HG02973 (cell line): ENCODE results near the gene HNRNPH2.

ENCODE experiments used
- ATAC-seq: cut with Tn5 transposase; IDR thresholded peaks from one replicate; pipeline ENCODE4 v1.9.1; 2021; ENCODE audit warnings: moderate library complexity; ENCODE audit not compliant: unreplicated experiment

Gene HNRNPH2

GRCh38 chrX:101394372-101394771, 13.7 kb upstream of the HNRNPH2 start:
- no peak for ATAC-seq

DNA sequence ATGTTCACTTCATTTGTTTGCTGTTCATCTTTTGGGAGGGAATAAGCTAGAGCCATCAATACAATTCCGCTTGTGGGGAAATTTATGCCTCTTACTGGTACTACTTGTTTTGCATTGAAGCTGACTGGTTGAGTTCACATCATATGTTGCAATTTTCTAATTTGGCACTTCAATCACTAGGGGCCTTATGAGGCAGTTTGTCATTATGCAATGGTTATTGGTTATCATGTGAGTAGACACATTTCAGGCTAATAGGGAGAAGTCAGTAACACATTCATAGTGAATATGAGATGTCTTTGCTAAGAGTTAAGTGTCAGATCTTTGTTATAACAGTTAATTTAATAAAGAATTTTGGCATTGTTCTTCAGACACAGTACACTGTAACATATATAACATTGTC, 12.2 kb upstream of the HNRNPH2 start:
- ATAC-seq, result no peak

DNA sequence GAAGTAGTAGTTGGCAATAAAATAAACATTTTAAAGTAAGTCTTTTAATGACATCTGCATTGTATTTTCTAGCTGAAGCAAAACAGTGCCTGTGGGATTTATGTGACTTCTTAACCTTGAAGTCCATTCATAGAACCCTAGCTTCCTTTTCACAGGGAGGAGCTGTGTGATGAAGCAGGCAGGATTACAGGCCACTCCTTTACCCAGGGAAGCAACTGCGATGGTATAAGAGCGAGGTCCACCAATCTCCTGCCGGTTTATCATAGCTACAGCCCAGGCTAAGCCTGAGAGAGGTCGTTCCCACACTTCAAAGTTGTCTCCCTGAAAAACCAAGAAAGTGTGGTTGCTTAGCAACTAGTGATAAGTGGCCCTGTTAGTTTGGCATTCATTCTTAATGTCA, 10.2 kb upstream of the HNRNPH2 start:
- ATAC-seq, result no peak

DNA sequence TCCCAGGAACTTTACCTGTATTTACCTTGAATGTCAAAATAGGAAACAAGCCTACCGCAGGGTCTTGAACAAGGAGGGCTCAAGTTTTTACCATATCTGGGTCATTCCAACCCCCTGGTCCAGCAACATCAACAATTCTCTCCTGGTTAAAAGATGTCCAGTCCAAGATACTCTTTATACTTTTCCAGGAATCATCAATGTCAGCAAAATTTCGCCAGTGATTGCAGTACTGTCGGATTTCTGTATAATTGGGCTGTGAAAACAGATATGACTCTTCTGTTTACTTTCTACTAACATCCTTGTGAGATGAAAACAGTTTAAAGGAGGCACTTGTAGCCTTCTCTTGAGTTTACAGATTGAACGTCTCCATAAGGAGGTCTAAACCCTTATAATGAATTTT, 9.3 kb upstream of the HNRNPH2 start:
- no peak for ATAC-seq

- no peak for ATAC-seq
These were observed 8.2 kb upstream of the HNRNPH2 start for GRCh38 chrX:101399825-101400224.

- ATAC-seq, result no peak
These were observed 765 bp upstream of the HNRNPH2 start for GRCh38 chrX:101407167-101407747.

GRCh38 chrX:101408532-101408841, 465 bp downstream of the HNRNPH2 start:
- ATAC-seq, result no peak

DNA sequence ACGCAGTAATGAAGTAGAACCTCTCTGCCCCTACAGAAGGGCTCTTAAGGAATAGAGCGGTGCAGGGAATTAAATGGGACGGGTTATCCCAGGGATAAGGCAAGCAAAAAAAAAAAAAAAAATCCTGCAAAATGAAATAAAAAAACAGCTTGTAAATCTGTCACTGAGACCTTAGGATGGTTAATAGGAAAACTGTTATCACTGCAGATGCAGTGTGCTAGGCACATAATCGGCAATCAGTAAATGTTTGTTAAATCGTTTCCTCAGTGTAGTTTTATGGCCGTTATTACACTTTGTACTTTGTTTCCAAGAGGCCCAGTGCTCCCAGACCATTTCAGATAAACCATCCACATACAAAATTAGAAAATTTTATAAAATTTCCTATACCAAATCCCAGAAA, 1.0 kb downstream of the HNRNPH2 start:
- ATAC-seq, result no peak

DNA sequence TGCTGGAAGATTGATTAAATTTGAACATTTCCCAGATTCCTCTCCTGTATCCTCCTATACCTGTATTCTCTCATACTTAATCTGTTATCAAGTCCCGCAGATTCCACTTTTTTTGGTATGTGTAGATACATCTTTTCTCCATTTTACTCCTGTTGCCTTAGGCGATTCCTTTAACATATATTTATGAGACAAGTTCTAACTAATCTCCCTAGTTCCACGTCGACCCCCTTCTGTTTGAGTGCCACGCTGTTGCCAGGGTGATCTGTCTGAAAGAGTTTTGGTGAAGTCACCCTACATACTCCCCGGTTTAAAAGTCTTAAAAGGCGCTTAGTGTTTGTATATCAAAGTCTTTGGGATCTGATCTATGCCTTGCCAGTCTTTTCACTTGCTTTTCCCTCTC, 2.4 kb downstream of the HNRNPH2 start:
- no peak for ATAC-seq

DNA sequence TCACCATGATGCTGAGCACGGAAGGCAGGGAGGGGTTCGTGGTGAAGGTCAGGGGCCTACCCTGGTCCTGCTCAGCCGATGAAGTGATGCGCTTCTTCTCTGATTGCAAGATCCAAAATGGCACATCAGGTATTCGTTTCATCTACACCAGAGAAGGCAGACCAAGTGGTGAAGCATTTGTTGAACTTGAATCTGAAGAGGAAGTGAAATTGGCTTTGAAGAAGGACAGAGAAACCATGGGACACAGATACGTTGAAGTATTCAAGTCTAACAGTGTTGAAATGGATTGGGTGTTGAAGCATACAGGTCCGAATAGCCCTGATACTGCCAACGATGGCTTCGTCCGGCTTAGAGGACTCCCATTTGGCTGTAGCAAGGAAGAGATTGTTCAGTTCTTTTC, 4.0 kb downstream of the HNRNPH2 start:
- no peak for ATAC-seq

GRCh38 chrX:101415180-101416145, 7.4 kb downstream of the HNRNPH2 start:
- no peak for ATAC-seq

DNA sequence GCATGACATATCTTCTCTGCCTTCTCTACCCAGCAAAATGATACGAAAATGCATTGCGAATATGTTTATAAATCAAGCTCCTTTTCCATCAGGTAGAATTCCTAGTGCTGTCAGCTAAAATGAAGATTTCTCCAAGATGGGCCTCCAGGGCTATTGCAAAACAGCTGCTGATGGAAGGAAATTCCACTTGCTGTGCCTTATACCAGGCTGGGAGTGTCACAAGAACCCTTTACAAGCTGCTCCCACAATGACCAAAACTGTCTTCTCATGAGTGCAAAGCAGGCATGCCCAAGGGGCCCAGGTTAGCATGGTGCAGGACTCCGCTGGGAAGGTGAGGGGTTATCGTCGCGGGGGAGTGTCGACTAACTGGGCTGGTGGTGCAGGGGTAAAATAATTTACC, 8.7 kb downstream of the HNRNPH2 start:
- no peak for ATAC-seq

- ATAC-seq, result no peak
These were observed 9.2 kb downstream of the HNRNPH2 start for GRCh38 chrX:101417190-101417589.

GRCh38 chrX:101417981-101418841, 10.2 kb downstream of the HNRNPH2 start:
- ATAC-seq, result peak; percentile 47

- ATAC-seq, result no peak
These were observed 11.5 kb downstream of the HNRNPH2 start for GRCh38 chrX:101419489-101419888.

- ATAC-seq, result no peak
These were observed 19.9 kb downstream of the HNRNPH2 start for GRCh38 chrX:101427954-101428353.

GRCh38 chrX:101429934-101430333, 21.9 kb downstream of the HNRNPH2 start:
- no peak for ATAC-seq

- peak; percentile 93 for ATAC-seq
These were observed 22.5 kb downstream of the HNRNPH2 start for GRCh38 chrX:101430457-101431078.

DNA sequence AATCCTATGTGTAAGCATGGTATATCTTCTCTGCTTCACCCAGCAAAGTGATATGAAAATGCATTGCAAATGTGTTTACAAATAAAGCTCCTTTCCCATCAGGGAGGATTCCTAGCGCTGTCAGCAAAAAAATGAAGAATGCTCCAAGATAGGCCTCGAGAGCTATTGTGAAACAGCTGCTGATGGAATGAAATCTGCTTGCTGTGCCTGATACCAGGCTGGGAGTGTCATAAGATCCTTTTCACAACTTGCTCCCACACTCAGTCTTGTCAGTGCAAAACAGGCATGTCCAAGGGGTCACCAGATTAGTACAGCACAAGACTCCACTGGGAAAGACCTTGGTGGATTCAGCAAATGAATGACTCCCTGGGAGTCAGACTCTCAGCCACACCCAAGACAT, 34.1 kb downstream of the HNRNPH2 start:
- ATAC-seq, result no peak

DNA sequence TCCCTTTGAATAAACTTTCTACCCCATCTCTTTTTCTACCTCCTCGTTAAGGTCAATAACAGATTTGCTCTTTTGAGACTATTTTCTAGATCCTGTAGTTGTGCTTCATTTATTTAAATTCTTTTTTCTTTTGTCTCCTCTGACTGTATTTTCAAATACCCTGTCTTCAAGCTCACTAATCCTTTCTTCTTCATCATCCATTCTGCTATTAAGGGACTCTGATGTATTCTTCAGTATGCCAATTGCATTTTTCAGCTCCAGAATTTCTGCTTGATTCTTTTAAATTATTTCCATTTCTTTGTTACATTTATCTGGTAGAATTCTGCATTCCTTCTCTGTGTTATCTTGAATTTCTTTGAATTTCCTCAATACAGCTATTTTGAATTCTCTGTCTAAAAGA, 41.3 kb downstream of the HNRNPH2 start:
- ATAC-seq, result no peak

- no peak for ATAC-seq
These were observed 42.1 kb downstream of the HNRNPH2 start for GRCh38 chrX:101450085-101450484.
